ENCODE measurements around the gene RAPGEF4. TPM values are rescaled to one million over a fixed set of nuclear protein-coding genes. Genes with fewer than 3 reads are reported as not detected.

The RAPGEF4 gene
- total RNA-seq, 1 experiment from 2014 or later, result 1.4 TPM

GRCh38 chr2:172783165-172783898 is 47.7 kb downstream of the RAPGEF4 start:
- H3K79me2 ChIP-seq (ENCODE audit: insufficient read depth, low read length), result no peaks in the 10 kb centered on the region
- no peak overlapping the region for H2AFZ ChIP-seq (ENCODE audit: low read length)
- H4K5ac ChIP-seq (ENCODE audit: insufficient read length, low read depth, low read length), result no peak overlapping the region
- H2BK15ac ChIP-seq (ENCODE audit: low read depth, low read length), result no peak overlapping the region
- no peaks in the 10 kb centered on the region for H3K9me3 ChIP-seq (ENCODE audit: control insufficient read depth, low read depth, low read length)
- H3K23ac ChIP-seq (ENCODE audit: insufficient read length, low read depth, low read length), result no peak overlapping the region
- H3K4ac ChIP-seq (ENCODE audit: low read depth, low read length), result no peak overlapping the region
- H2BK120ac ChIP-seq (ENCODE audit: low read depth, low read length, poor library complexity, severe bottlenecking), result no peak overlapping the region
- H3K23me2 ChIP-seq (ENCODE audit: insufficient read length, low read depth, low read length, poor library complexity, severe bottlenecking), result no peaks in the 10 kb centered on the region
- no peak overlapping the region for H3K56ac ChIP-seq (ENCODE audit: insufficient read length, low read depth, low read length)
- Mint-ChIP-seq H3K36me3 (ENCODE audit: insufficient read depth in 1 of 3, low read depth in 3 of 3) (no peaks in the 10 kb centered on the region), H3K27ac (no peak overlapping the region), H3K4me3 (no peak overlapping the region), H3K27me3 (ENCODE audit: low read depth) (peaks cover 6% of the 10 kb centered on the region; the same call in 1 of the 2 replicates), H3K4me1 (0 out of 4 replicates have a peak, but pooled peaks cover 0 to 3% of the 10 kb centered on the region in 2 experiments), H3K9me3 (no peaks in the 10 kb centered on the region; a peak in 1 of 5 replicates)
- H3K14ac ChIP-seq (ENCODE audit: insufficient read depth, low read length), result no peak overlapping the region
- no CpG with 5 or more reads among the region's 9 CpGs for WGBS (ENCODE audit: extremely low coverage, insufficient read length, low lambda C conversion rate)
- H2BK5ac ChIP-seq (ENCODE audit: insufficient read length, low read length), result no peak overlapping the region
- no peak overlapping the region for H3K4me2 ChIP-seq (ENCODE audit: insufficient read depth, insufficient read length, low read length)
- H3K9ac ChIP-seq (ENCODE audit: extremely low read depth, insufficient read length, low read length), result no peak overlapping the region
- DNase-seq, result peak; percentile 36
- no peak overlapping the region for H4K91ac ChIP-seq (ENCODE audit: insufficient read length, low read depth, low read length)
- H3T11ph ChIP-seq (ENCODE audit: low read length), result no peak overlapping the region
- no peaks in the 10 kb centered on the region for H3K4me1 ChIP-seq (ENCODE audit: insufficient read depth, low read length)
- H4K8ac ChIP-seq (replicated peaks; ENCODE audit: insufficient read length, low read depth, low read length), result no peak overlapping the region
- H3K18ac ChIP-seq (ENCODE audit: insufficient read length, low read depth, low read length), result no peak overlapping the region
- H4K20me1 ChIP-seq (ENCODE audit: control insufficient read depth, insufficient read depth, insufficient read length), result no peaks in the 10 kb centered on the region
- no peaks in the 10 kb centered on the region for H3K79me1 ChIP-seq (ENCODE audit: insufficient read depth, low read depth, low read length, poor library complexity, severe bottlenecking)
- no peak overlapping the region for H2BK12ac ChIP-seq (ENCODE audit: insufficient read length, low read depth, low read length)
- H3K27me3 ChIP-seq (ENCODE audit: insufficient read depth, low read length), result no peaks in the 10 kb centered on the region
- H2BK20ac ChIP-seq (ENCODE audit: low read depth, low read length, poor library complexity, severe bottlenecking), result no peak overlapping the region
- no peak overlapping the region for H3K27ac ChIP-seq (ENCODE audit: insufficient read length, low read depth, low read length)
- H2AK5ac ChIP-seq (ENCODE audit: insufficient read length, low read length), result no peak overlapping the region
- no peak; the same call in 2 of the 3 replicates for TF ChIP-seq CTCF (conservative IDR thresholded peaks at IDR 0.05)
